NT2/D1 (cell line): ENCODE measurements around the gene NAT10.
A peak's percentile ranks its signal among the peaks of the same experiment; 100 is the strongest.
"Not testable (repeated sequence)": the region's sequence is repeated elsewhere in the genome, so short reads cannot be mapped to it uniquely, and the experiment has no call there.

Experiments used
- DNase-seq: peaks from one replicate; pipeline ENCODE4 v3.0.0-alpha.2; 2011; ENCODE audit warnings: low read depth, low spot score
- H3K27me3 ChIP-seq: 2 replicates; pipeline ENCODE4 v1.6.0; 2011; ENCODE audit warnings: mild to moderate bottlenecking; ENCODE audit not compliant: insufficient read length, insufficient read depth
- H3K36me3 ChIP-seq: 2 replicates; pipeline ENCODE4 v1.6.1; 2011; ENCODE audit warnings: mild to moderate bottlenecking, low read length, mixed read lengths; ENCODE audit not compliant: insufficient read depth, insufficient read length
- H3K4me1 ChIP-seq: 2 replicates; pipeline ENCODE4 v1.5.1; 2011; ENCODE audit not compliant: insufficient read depth, insufficient read length
- H3K4me3 ChIP-seq: 2 replicates; pipeline ENCODE4 v1.5.1; 2011; ENCODE audit warnings: low read depth; ENCODE audit not compliant: insufficient read length
- H3K9ac ChIP-seq: 2 replicates; pipeline ENCODE4 v1.6.0; 2011; ENCODE audit warnings: low read depth; ENCODE audit not compliant: insufficient read length
- H3K9me3 ChIP-seq: 2 replicates; pipeline ENCODE4 v1.5.1; 2011; ENCODE audit warnings: mild to moderate bottlenecking, low read length; ENCODE audit not compliant: insufficient read depth
- SUZ12 ChIP-seq: IDR thresholded peaks from 2 replicates; pipeline ENCODE4 v1.6.1; 2011; ENCODE audit not compliant: insufficient read length, insufficient read depth; ENCODE audit errors: extremely low read depth
- YY1 ChIP-seq: IDR thresholded peaks from 2 replicates; pipeline ENCODE4 v1.6.1; 2011; ENCODE audit not compliant: insufficient read length, insufficient read depth
- ZNF274 ChIP-seq: IDR thresholded peaks from 2 replicates; pipeline ENCODE4 v1.6.1; 2011; ENCODE audit warnings: mild to moderate bottlenecking, low read depth, low read length

Gene NAT10

GRCh38 chr11:34086554-34087283, 18.7 kb upstream of the NAT10 start:
- peaks cover 92% of the 10 kb centered on the region for H3K36me3 ChIP-seq
- H3K27me3 ChIP-seq: no peaks in the 10 kb centered on the region
- no peaks in the 10 kb centered on the region for H3K9me3 ChIP-seq
- TF ChIP-seq SUZ12 (no peak), YY1 (no peak), ZNF274 (no peak)
- no peak overlapping the region for H3K4me3 ChIP-seq
- no peaks in the 10 kb centered on the region for H3K4me1 ChIP-seq
- H3K9ac ChIP-seq: no peak overlapping the region
- DNase-seq: no peak

GRCh38 chr11:34091825-34092224, 13.6 kb upstream of the NAT10 start:
- no peak for DNase-seq
- no peak overlapping the region for H3K4me3 ChIP-seq
- H3K9me3 ChIP-seq: no peaks in the 10 kb centered on the region
- H3K9ac ChIP-seq: no peak overlapping the region
- no peaks in the 10 kb centered on the region for H3K4me1 ChIP-seq
- peaks cover 91% of the 10 kb centered on the region for H3K36me3 ChIP-seq
- TF ChIP-seq YY1: no peak
- H3K27me3 ChIP-seq: no peaks in the 10 kb centered on the region

- H3K36me3 ChIP-seq: peaks cover 96% of the 10 kb centered on the region
- H3K9ac ChIP-seq, H3K4me1 ChIP-seq, H3K9me3 ChIP-seq, DNase-seq, H3K27me3 ChIP-seq, H3K4me3 ChIP-seq: not testable (repeated sequence)
Measured at GRCh38 chr11:34094900-34095299, 10.5 kb upstream of the NAT10 start.

GRCh38 chr11:34098813-34099212, 6.6 kb upstream of the NAT10 start:
- DNase-seq: no peak
- no peak for TF ChIP-seq YY1
- no peak for TF ChIP-seq ZNF274
- TF ChIP-seq SUZ12: no peak
- no peak overlapping the region for H3K4me3 ChIP-seq
- peaks cover 75% of the 10 kb centered on the region for H3K36me3 ChIP-seq
- H3K4me1 ChIP-seq: no peaks in the 10 kb centered on the region
- no peaks in the 10 kb centered on the region for H3K9me3 ChIP-seq
- H3K27me3 ChIP-seq: no peaks in the 10 kb centered on the region
- H3K9ac ChIP-seq: no peak overlapping the region

GRCh38 chr11:34104680-34105078, 750 bp upstream of the NAT10 start:
- Histone ChIP-seq H3K4me3 (peak overlapping the region; percentile 87), H3K9ac (peak overlapping the region; percentile 88), H3K4me1 (no peaks in the 10 kb centered on the region), H3K36me3 (peaks cover 47% of the 10 kb centered on the region), H3K27me3 (no peaks in the 10 kb centered on the region), H3K9me3 (no peaks in the 10 kb centered on the region)
- DNase-seq: peak; percentile 3
- no peak for TF ChIP-seq SUZ12
- no peak for TF ChIP-seq ZNF274
- no peak for TF ChIP-seq YY1

GRCh38 chr11:34105957-34106504, 602 bp downstream of the NAT10 start:
- peaks cover 46% of the 10 kb centered on the region for H3K36me3 ChIP-seq
- peak overlapping the region; percentile 87 for H3K4me3 ChIP-seq
- peak overlapping the region; percentile 88 for H3K9ac ChIP-seq
- no peaks in the 10 kb centered on the region for H3K27me3 ChIP-seq
- no peak for DNase-seq
- H3K4me1 ChIP-seq: no peaks in the 10 kb centered on the region
- TF ChIP-seq ZNF274: no peak
- no peak for TF ChIP-seq SUZ12
- TF ChIP-seq YY1: no peak
- H3K9me3 ChIP-seq: no peaks in the 10 kb centered on the region

- Histone ChIP-seq H3K4me1 (no peaks in the 10 kb centered on the region), H3K9ac (no peak overlapping the region), H3K4me3 (no peak overlapping the region), H3K27me3 (no peaks in the 10 kb centered on the region), H3K36me3 (peaks cover 91% of the 10 kb centered on the region), H3K9me3 (no peaks in the 10 kb centered on the region)
- TF ChIP-seq YY1: no peak
- no peak for TF ChIP-seq SUZ12
- no peak for DNase-seq
Measured at GRCh38 chr11:34111722-34112270, 6.4 kb downstream of the NAT10 start.
